DMS79 treated with DMSO at 0.1 percent for 48 hours (cell line): Measurements from ENCODE around the gene LRRC57.
A peak's percentile ranks its signal among the peaks of the same experiment; 100 is the strongest.

ENCODE experiments used
- DNase-seq: peaks from one replicate; lab custom pipeline; 2025; lab: John Stamatoyannopoulos, UW

Gene LRRC57

DNA sequence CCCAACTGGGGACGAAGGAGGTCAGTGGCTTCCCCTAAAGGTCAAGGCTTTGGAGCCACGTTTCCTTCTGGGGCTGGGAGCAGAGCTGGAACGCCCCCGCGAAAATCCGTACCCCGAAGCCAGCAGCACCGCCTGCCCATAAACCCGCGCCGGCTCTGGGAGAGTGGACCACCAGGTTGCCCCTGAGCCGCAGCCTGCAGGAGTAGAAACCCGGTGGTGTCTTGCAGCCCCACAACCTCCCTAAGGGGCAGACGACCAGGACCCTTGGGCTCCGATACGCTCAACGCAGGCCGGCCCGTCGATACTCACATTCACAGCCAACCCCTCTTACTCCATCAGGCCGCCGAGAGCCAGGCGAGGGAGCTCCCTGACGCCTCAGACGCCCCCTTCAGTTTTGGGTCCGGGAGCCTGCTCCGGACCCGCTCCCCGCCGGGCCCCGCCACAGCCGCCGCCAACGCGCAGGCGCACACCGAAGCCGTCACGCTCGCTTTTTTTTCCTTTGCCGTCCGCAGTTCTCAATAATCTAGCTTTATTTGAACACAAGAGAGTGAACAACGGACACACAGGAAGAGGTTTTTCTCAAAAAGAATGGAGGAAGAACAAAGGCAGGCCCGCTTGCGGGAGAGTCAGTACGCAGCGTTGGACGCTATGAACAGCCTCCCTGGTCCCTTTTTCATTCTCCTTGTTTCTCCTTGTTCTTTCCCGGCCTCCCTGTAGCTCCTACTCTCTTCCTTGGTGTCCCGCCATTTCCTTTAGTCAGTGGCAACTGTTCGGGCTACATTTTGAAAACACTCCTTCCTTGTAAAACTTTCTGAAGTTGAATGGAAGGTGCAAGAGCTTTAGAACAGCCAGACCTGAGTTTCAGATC is 57.7 kb downstream of the LRRC57 start, which contains the start of gene ZNF106:
ZNF106 (minus strand) TSS at position 471 of the 868 bp plus-strand sequence. CDS start 18,852 bp downstream, outside the sequence.
- peak; percentile 79 for DNase-seq

DNA sequence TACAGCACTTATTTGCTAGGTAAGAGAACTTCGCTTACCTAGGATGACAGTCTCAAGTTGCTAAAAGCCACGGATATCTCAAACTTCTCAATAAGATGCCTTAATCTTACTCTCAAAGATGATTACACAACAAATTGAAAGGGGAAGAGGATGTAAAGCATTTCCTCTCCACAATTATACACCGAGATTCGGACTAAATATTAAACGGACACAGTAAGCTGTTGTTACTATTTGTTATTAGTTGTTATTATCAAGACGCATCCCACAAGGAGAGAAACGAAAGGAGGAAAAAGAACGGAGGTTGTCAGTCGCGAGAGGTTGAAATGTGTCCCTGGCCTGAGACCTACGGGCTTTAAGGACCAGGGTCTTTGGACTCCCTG is 58.3 kb downstream of the LRRC57 start:
- DNase-seq = no peak
